ENCODE results near the gene CSF2.
"Not testable (repeated sequence)": the region's sequence is repeated elsewhere in the genome, so short reads cannot be mapped to it uniquely, and the experiment has no call there.

CSF2 gene

GRCh38 chr5:132094393-132095076 lies 20.9 kb downstream of the CSF2 start:
- no peak for DNase-seq

DNA sequence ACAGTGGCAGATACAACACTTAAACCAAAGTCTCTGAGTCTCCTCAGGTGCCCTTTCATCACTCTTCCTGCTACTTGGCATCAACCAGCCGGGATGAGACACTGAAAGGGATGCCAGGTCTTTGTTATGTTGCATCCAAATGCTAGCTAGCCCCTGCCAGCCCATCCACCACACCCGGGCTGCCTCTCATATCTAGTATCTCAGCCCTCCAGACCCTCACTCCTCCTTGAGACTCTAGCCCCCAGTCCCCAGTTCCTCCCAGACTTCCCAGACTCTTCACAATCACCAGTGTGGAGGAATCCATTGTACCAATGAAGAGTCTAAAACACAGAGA lies 21.5 kb downstream of the CSF2 start:
- no peak for DNase-seq

DNA sequence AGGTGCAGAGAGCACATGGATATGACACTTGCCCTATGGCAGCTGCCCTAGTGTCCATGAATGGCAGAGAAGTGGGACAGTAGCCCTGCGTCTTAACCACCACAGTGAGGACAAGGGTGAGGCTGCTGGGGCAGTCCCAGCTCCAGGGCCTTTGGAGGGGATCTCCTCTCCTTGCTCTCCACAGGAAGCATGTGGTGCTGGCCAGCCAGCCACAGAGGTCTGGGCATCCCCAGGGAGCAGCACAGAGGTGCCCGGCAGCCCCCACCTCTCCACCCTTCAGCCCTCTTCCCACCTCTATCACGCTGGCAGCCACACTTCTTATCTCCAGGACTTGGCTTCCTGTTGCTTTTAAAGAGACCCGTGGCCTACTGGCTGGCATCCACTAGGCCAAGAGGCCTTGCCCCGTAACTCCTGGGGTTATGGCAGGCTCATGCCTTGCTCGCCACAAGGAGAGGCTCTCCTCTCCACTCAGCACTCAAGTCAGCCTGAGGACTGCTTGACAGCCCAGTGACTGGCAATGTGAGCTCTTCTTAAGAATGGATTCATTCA lies 21.9 kb downstream of the CSF2 start:
- no peak for DNase-seq

DNA sequence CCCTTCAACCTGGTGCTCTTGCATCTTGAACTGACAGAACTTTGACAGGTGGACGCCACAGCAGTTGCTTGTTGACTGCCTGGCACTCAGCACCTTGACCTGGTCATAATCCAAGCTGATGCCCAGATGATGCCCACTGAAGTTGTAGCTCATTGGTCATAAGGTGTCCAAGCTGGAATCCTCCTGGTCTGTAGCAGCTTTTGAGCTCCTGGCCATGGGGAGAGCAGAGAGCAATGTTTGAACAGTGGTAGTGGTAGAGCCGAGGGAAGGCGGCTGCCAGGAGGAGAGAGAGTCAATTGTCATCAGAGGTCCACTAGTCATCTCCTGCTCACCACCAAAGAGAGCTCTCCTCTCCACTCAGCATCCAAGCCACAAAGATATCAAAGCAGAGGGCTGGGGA lies 23.3 kb downstream of the CSF2 start:
- no peak for DNase-seq

- no peak for DNase-seq
These were observed 24.6 kb downstream of the CSF2 start for GRCh38 chr5:132098151-132098594.

DNA sequence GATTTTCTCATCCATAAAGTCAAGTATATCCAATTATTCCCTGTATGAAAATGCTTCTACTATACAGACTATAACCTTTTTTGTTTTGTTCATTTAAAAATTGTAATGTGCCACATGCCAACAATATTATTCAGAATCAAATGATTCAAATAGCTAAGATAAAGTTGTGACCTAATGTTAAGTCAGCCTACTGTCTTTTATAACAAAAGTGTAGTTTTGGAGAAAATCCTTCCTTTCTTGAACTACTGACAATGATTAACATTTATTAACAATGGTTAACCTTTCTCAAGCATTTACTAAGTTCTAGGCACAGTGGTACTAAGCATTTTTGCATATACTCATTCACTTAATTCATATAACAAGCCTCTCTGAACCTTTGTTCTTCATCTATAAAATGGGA lies 25.0 kb downstream of the CSF2 start:
- DNase-seq, result no peak

GRCh38 chr5:132099076-132099748 lies 25.6 kb downstream of the CSF2 start:
- DNase-seq, result no peak

- DNase-seq, result no peak
These were observed 26.3 kb downstream of the CSF2 start for GRCh38 chr5:132099905-132100304.

DNA sequence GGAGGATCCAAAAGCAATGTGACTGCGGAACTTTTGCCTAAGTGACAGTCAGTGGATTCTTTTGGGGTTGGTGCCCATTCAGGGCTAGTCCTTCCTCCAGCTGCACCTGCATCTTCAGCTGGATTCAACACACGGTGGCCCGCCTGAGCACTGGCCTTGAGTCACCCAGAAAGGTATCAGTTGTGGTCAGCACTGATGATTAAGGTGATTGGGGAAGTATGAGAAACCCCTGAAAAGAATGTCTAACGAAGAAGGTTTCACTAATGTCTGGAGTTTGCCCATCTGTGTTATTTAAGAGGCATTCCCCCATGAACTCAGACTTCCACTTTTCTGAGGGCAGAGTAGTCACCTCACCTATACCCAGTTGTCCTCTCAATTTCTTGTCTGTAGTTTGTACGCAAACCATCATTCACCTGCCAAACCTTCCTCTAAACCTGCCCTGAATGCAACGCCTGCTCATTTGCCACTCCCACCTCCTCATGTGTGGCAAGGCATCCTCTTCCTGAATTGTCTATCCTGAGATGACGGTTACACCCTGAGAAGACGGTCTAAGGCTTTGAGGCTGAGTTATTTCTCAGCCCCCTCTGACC lies 27.2 kb downstream of the CSF2 start:
- no peak for DNase-seq

GRCh38 chr5:132101385-132101880 lies 27.8 kb downstream of the CSF2 start:
- DNase-seq, result no peak

DNA sequence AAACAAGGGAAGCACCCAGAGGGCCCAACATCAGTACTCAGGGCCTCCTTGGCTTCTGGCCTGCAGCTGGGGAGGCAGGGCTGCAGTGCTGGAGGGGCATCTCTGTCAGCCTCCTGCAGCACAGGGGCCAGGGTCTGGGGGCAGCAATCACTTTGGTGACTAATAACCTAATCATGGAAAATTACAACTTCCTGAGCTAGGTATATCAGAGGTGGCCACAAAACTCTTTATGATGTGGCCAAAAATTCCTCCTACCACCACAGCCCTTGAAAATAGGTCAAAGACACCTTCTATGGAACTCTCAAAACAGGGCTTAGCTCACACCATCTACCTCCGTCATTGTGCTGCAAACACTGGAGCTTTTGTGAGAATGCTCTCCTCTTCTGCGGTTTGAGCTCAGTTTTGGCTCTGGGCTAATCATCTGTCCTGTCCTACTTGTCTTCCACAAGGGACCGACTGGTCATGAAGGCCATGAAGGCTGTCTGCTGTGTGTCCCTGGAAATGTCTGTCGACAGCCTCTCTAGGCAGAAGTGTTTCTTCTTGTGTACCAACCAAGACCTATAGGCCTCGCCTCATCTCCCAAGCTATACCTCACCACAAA lies 28.6 kb downstream of the CSF2 start:
- no peak for DNase-seq

DNA sequence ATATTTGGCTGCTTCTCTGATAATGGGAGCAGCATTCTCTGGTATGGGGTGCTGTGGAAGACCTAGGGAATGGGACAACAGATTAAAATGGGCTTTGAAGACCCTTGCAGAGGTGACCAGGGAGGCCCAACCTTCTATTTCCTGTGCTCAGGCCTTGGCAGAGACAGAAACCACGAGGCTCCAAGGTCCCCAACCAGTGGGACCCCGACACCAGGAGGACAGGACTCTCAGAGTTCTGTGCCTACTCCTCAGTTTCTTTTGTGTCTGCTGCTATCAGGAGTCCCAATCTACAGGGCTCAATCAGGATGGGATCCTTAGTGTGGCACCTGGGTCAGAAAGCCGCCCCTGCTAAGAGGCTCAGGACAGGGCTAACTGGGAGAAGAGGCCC lies 29.3 kb downstream of the CSF2 start:
- no peak for DNase-seq

- DNase-seq, result no peak
These were observed 29.9 kb downstream of the CSF2 start for GRCh38 chr5:132103332-132103951.

DNA sequence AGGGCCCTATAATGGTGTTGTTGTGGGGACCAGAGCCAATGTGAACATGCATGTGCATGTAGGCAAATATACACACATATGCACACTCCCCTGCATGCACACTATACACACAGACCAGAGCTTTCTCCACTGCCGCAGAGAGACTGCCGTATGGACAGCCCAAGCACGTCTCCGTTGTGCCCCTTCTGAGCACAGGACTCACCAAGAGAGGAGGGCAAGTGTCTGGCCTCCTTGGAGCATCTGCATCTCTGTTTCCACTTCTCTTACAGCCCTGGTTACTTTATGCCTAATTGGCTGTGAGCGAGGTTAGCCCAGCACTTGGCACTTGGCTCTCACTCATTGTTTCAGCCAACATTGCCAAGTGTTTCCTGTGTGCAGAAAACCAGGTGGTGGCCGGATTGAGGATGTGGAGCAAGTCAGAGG lies 30.4 kb downstream of the CSF2 start:
- DNase-seq, result no peak

- DNase-seq, result no peak
These were observed 31.0 kb downstream of the CSF2 start for GRCh38 chr5:132104556-132104955.

GRCh38 chr5:132105688-132106087 lies 32.1 kb downstream of the CSF2 start:
- no peak for DNase-seq

DNA sequence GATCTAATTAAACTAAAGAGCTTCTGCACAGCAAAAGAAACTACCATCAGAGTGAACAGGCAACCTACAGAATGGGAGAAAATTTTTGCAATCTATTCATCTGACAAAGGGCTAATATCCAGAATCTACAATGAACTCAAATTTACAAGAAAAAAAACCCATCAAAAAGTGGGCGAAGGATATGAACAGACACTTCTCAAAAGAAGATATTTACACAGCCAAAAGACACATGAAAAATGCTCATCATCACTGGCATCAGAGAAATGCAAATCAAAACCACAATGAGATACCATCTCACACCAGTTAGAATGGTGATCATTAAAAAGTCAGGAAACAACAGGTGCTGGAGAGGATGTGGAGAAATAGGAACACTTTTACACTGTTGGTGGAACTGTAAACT lies 34.9 kb downstream of the CSF2 start:
- DNase-seq, result not testable (repeated sequence)

- DNase-seq, result not testable (repeated sequence)
These were observed 35.4 kb downstream of the CSF2 start for GRCh38 chr5:132108957-132109356.

- DNase-seq, result no peak
These were observed 36.0 kb downstream of the CSF2 start for GRCh38 chr5:132109494-132110053.

- no peak for DNase-seq
These were observed 36.6 kb downstream of the CSF2 start for GRCh38 chr5:132110195-132110594.

DNA sequence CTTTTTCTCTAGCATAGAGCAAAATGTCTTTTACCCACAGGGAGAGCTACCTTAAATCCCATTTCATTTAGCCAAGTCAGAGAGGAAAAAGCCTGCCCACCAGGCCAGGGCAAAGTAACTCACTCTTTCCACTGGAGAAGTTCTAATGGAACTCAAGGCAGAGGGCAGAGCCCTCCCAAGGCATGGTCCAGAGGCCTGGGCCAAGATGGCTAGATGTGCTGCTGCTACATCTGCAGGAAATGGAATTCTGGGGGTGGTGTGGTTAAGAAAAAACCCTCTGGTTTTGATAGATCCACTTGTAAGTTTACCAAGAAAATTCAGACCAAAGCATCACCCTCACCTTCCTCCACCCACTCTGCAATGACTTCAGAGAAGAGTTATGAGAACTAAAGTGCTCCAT lies 37.3 kb downstream of the CSF2 start:
- DNase-seq, result no peak

DNA sequence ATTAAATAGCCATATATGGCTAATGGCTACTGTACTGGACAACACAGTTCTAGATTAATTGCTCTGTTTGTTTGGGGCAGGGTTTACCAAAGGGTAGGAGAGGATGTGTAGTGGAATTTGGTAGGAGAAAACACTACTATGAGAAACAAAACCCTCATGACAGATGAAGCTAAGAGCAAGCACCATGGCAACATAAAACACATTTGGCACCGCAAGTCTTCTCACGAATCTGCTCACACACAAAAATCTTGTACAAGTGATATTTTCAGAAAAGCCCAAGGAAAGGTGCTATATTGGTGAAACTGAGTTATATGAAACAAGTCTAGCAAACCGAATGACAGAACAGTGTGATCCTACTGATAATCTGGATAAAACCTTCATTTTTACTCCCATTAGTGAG lies 38.5 kb downstream of the CSF2 start:
- no peak for DNase-seq
